PC-3 (cell line): ENCODE data around the gene CYP4F22.

Experiments used
- EZH2 ChIP-seq: fragments of 300-600 bp; sonication (generic); IDR thresholded peaks from one replicate; pipeline ENCODE4 v1.6.1; 2017; ENCODE audit warnings: antibody characterized with exemption, mild to moderate bottlenecking, low read length; ENCODE audit not compliant: unreplicated experiment
- EZH2phosphoT487 ChIP-seq: fragments of 300-600 bp; sonication (generic); IDR thresholded peaks from 2 replicates; pipeline ENCODE4 v1.6.1; 2018; ENCODE audit warnings: mild to moderate bottlenecking, antibody characterized with exemption, low read length, borderline replicate concordance
- TF ChIP-seq, protein P1 (sequence below): fragments of 300-600 bp; sonication (generic); conservative IDR thresholded peaks from 2 replicates; pipeline ENCODE4 v1.5.1; 2017; ENCODE audit warnings: antibody characterized with exemption, low read depth, mild to moderate bottlenecking, low read length

DNA sequence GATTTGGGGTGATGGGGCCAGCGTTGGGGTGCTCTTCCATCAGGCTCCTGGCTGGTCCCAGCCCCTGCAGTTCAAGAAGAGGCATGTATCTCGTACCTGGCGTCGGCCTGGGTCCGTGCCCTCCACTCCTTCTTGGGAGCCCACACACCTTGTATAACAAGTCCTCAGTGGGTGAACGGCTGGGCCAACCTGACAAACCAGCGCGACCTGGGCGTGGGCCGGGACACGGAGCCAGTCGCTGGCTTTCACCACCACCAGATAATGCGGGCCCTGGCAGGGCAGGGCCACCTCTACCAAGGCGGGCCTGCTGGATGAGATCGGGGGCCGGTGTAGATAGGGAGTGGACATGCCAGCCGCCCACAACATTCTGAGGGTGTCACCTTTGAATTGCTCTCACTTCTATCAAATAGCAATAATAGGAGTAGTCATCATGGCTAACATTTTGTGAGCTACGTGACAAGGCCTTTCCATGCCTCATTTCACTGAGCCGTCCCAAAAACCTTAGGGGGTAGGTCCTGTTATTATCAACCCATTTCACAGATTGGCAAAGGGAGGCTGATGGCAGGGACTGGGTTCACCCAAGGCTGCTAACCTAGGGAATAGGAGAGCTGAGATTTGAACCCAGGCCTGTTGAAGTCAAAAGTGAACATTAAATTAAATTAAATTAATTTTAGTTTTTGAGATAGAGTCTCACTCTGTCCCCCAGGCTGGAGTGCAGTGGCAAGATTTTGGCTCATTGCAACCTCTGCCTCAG is 3.5 kb downstream of the CYP4F22 start:
- TF ChIP-seq, protein P1, sequence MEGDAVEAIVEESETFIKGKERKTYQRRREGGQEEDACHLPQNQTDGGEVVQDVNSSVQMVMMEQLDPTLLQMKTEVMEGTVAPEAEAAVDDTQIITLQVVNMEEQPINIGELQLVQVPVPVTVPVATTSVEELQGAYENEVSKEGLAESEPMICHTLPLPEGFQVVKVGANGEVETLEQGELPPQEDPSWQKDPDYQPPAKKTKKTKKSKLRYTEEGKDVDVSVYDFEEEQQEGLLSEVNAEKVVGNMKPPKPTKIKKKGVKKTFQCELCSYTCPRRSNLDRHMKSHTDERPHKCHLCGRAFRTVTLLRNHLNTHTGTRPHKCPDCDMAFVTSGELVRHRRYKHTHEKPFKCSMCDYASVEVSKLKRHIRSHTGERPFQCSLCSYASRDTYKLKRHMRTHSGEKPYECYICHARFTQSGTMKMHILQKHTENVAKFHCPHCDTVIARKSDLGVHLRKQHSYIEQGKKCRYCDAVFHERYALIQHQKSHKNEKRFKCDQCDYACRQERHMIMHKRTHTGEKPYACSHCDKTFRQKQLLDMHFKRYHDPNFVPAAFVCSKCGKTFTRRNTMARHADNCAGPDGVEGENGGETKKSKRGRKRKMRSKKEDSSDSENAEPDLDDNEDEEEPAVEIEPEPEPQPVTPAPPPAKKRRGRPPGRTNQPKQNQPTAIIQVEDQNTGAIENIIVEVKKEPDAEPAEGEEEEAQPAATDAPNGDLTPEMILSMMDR = no peak
- TF ChIP-seq EZH2phosphoT487 (no peak), EZH2 (no peak)
